SK-N-MC (cell line): Measurements from ENCODE around the gene SCD5.
A peak's percentile ranks its signal among the peaks of the same experiment; 100 is the strongest.
"Not testable (repeated sequence)": the region's sequence is repeated elsewhere in the genome, so short reads cannot be mapped to it uniquely, and the experiment has no call there.

Source experiments
- DNase-seq: peaks from one replicate; pipeline ENCODE4 v3.0.0-alpha.2; 2011; ENCODE audit warnings: low read depth, low spot score
- H3K27ac ChIP-seq: fragments of 200-600 bp; sonication (generic); 2 replicates; pipeline ENCODE4 v1.5.1; 2016; ENCODE audit warnings: mixed run types
- H3K36me3 ChIP-seq: fragments of 200-600 bp; sonication (generic); 2 replicates; pipeline ENCODE4 v1.6.1; 2017; ENCODE audit warnings: antibody characterized with exemption, low read length, mixed read lengths; ENCODE audit not compliant: insufficient read depth
- H3K4me3 ChIP-seq: fragments of 200-600 bp; sonication (generic); 2 replicates; pipeline ENCODE4 v1.5.1; 2016
- H3K9ac ChIP-seq: fragments of 200-600 bp; sonication (generic); 2 replicates; pipeline ENCODE4 v1.8.0; 2017; ENCODE audit warnings: mixed run types, mixed read lengths; ENCODE audit not compliant: insufficient read length
- H3K9me3 ChIP-seq: fragments of 200-600 bp; sonication (generic); 2 replicates; pipeline ENCODE4 v1.6.1; 2017; ENCODE audit warnings: low read depth, mild to moderate bottlenecking, antibody characterized with exemption, low read length, moderate library complexity, mixed read lengths
- EZH2 ChIP-seq: fragments of 200-600 bp; sonication (generic); IDR thresholded peaks from one replicate; pipeline ENCODE4 v1.6.1; 2017; ENCODE audit warnings: antibody characterized with exemption
- FOXP2 ChIP-seq: optimal IDR thresholded peaks from 2 replicates; pipeline ENCODE3; 2011; ENCODE audit warnings: mild to moderate bottlenecking, moderate library complexity; ENCODE audit not compliant: insufficient read depth; ENCODE audit errors: extremely low read length, control extremely low read depth
- POLR2AphosphoS5 ChIP-seq: IDR thresholded peaks from 2 replicates; pipeline ENCODE4 v1.6.1; 2012; ENCODE audit warnings: mild to moderate bottlenecking, low read depth, low read length, borderline replicate concordance

The SCD5 gene

DNA sequence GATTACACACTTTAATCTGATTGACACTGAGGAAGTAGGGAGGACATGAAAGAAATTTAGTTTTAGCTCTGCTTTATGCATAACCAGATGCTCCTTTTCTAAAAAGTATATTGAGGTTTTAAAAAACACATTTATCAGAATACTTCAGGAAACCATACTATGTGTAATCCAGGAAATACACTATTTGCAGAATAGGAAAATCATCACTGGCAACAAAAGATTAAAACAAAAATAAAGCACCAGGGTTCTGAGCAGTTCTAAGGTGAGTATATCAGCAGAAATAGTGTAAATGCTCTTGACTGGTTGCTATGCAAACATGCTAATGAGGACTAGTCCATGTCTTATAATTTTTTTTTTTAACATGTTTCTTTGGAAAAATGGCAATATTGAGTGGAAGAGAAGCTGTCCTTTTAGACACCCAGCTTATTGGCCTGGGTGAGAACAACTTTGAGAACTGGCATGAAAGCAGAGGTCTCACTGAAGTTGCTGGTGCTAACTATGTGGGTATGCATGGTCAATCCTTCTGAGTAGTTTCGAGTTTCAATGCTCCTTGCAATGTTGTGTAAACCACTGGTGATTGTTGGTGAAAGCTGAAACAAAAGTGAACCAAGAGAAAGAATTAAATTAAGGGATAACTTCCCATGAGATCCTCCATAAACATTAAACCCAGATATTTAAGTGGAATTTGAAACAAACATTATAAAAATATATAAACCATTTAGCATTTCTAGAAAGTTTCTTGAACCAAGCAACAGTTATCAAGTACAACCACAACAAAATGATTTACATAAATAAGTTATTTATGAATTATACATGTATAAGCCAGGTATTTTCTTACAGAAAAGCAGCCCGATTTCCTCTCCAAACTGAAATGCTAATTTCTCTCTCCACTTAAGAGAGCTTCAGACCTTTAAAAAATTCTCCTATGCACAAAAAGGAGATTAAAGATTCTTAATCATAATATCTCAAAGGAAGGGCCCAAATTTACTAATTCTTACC, 20.4 kb upstream of the SCD5 start:
- H3K27ac ChIP-seq: peak overlapping the region; percentile 22; the same call in 1 of the 2 replicates
- DNase-seq: no peak
- H3K4me3 ChIP-seq: no peak overlapping the region
- TF ChIP-seq POLR2AphosphoS5 (no peak), EZH2 (no peak), FOXP2 (no peak)
- peaks cover 58% of the 10 kb centered on the region for H3K36me3 ChIP-seq
- H3K9ac ChIP-seq: no peak overlapping the region
- no peaks in the 10 kb centered on the region for H3K9me3 ChIP-seq

DNA sequence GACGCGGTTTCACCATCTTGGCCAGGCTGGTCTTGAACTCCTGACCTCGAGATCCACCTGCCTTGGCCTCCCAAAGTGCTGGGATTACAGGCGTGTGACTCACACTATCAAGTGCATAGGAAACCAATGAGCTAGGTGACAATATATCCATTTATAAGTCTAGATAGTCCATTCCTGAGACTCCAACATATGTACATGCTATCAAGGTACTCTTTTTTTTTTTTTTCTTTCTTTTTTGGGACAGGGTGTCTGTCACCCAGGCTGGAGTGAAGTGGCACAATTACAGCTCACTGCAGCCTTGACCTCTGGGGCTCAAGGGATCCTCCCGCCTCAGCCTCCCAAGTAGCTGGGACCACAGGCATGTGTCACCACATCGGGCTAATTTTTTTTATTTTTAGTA, 18.3 kb upstream of the SCD5 start:
- H3K27ac ChIP-seq, H3K9me3 ChIP-seq, H3K9ac ChIP-seq, DNase-seq, H3K4me3 ChIP-seq: not testable (repeated sequence)
- H3K36me3 ChIP-seq: peaks cover 38% of the 10 kb centered on the region

DNA sequence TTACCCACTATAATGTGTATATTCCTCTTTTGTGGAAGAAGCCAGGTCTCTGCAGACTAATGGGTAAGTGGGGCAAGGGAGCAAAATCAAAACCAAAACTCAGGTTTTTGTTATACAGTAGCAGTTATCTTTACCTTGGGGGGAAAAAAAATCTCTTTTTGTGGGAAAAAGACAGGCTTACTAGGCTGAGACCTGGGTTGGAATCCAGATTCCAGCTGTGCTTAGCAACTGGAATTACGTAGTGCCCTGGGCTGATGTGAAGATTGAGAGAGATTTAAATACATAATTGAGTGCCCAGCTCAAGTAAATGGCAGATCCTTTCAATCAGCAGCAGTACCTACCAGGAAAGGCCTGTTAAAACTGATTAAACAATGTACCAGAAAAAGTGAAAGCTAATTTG, 15.4 kb upstream of the SCD5 start:
- Histone ChIP-seq H3K36me3 (peaks cover 15% of the 10 kb centered on the region), H3K9ac (no peak overlapping the region), H3K9me3 (no peaks in the 10 kb centered on the region), H3K27ac (no peak overlapping the region), H3K4me3 (no peak overlapping the region)
- DNase-seq: no peak
- TF ChIP-seq FOXP2 (no peak), EZH2 (no peak), POLR2AphosphoS5 (no peak)

DNA sequence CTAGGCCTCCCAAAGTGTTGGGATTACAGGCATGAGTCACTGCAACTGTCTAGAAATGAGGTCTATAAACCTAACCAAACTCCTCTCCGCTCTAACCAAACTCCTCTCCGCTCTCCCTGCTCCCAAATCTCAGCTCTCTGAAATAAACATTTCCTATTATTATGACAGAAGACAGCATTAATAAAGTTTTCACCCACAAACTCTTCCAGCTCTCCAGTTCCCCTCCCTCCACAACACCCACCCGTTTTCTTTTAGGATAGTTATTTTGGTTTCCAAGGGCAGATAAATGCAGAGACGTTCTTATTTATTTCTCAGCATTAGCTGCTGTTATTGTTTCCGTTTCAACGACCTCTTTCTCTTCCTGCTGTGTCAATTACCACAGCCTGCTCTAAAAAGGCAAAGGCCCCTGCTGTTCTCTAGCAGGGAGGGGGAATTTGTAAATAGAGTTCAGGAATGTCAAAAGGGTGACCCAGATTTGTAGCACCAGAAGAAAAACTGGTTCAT, 13.3 kb upstream of the SCD5 start:
- peak; percentile 55 for DNase-seq
- TF ChIP-seq EZH2 (no peak), POLR2AphosphoS5 (peak; percentile 29; the same call in 1 of the 2 replicates), FOXP2 (peak; percentile 89)
- H3K27ac ChIP-seq: peak overlapping the region; percentile 47

DNA sequence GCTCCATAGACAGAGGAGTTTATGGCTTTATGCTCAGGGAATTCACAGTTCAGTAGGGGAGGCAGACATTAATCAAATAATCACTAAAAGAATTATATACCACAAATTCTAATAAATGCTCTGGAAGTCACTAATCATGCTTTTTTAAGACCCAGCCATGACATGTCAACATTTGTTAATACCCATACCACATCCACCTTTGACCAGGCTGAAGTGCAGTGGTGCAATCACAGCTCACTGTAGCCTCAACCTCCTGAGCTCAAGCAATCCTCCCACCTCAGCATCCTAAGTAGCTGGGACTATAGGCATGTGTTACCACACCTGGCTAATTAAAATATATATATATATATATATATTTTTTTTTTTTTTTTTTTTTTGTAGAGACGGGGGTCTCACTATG, 12.8 kb upstream of the SCD5 start:
- TF ChIP-seq EZH2 (no peak), POLR2AphosphoS5 (no peak), FOXP2 (no peak)
- H3K9me3 ChIP-seq: no peaks in the 10 kb centered on the region
- no peak overlapping the region for H3K9ac ChIP-seq
- H3K4me3 ChIP-seq: no peak overlapping the region
- H3K27ac ChIP-seq: no peak overlapping the region
- DNase-seq: no peak
- no peaks in the 10 kb centered on the region for H3K36me3 ChIP-seq

More for the DNA sequence above, 13.3 kb upstream of the SCD5 start:
- H3K9ac ChIP-seq: no peak overlapping the region
- peak overlapping the region; percentile 60 for H3K4me3 ChIP-seq
- H3K36me3 ChIP-seq: no peaks in the 10 kb centered on the region
- H3K9me3 ChIP-seq: no peaks in the 10 kb centered on the region

DNA sequence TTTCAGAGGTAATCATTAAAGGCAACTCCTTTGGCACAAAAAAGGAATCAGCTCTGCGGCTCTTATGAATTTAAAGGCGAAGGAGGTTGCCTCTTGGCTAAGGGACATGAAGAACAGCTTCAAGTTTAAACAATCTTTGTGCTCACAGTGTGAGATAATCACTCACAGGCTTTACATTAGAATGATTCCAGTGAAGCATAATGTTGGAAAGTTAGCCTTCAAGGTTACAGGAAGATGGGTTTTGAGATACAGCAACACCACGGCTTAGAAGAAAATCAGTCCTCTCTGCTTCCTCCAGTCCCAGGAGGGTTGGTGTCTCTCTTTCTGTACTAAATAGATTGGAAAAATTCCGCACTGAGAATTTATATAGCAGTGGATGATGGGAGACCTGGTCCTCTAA, 11.6 kb upstream of the SCD5 start:
- Histone ChIP-seq H3K9ac (no peak overlapping the region), H3K9me3 (no peaks in the 10 kb centered on the region), H3K4me3 (no peak overlapping the region), H3K36me3 (no peaks in the 10 kb centered on the region), H3K27ac (peak overlapping the region; percentile 1; the same call in 1 of the 2 replicates)
- TF ChIP-seq POLR2AphosphoS5: no peak
- TF ChIP-seq EZH2: no peak
- no peak for TF ChIP-seq FOXP2
- DNase-seq: no peak

DNA sequence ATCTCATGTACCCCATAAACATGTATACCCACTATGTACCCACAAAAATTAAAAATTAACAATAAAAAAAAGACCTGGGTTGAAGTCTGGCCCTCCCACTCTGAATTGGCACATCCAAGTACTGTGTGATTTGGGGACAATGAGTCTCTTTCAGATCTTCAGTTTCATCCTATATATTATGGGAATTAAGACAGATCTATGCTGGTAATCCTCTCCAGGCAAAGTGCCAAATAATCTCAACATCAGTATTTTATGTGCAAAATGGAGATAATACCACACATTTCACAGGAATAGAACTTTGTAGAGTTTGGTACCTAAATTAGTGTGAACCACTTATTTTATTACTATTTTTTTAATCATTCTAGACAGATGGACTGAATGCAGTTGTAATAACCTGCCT, 11.0 kb upstream of the SCD5 start:
- TF ChIP-seq EZH2 (no peak), POLR2AphosphoS5 (no peak), FOXP2 (no peak)
- H3K27ac ChIP-seq: peak overlapping the region; percentile 1; the same call in 1 of the 2 replicates

DNA sequence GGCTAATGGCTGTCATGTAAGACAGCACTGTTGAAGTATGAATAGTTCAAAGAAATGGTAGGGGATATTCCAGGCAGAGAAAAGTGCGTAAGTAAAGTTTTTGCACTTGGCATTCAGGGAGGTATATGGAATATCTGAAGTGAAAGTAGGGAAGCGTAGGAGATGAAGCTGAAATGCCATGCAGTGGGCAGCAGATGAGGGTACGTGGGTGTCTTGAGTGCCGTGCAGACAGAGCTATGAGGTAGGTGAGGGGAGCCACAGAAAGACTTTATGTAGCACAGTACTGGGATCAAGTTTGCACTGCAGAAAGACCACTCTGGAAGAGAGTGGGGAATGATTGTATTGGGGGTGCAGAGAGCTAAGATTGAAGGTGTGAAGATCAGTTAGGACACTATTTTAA, 5.2 kb upstream of the SCD5 start:
- DNase-seq: no peak
- H3K9me3 ChIP-seq: no peaks in the 10 kb centered on the region
- H3K27ac ChIP-seq: no peak overlapping the region
- TF ChIP-seq POLR2AphosphoS5: no peak
- no peak for TF ChIP-seq FOXP2
- H3K9ac ChIP-seq: no peak overlapping the region
- H3K36me3 ChIP-seq: no peaks in the 10 kb centered on the region
- no peak overlapping the region for H3K4me3 ChIP-seq

More for the DNA sequence above, 11.0 kb upstream of the SCD5 start:
- Histone ChIP-seq H3K4me3 (no peak overlapping the region), H3K9ac (no peak overlapping the region), H3K36me3 (no peaks in the 10 kb centered on the region), H3K9me3 (no peaks in the 10 kb centered on the region)
- DNase-seq: no peak

DNA sequence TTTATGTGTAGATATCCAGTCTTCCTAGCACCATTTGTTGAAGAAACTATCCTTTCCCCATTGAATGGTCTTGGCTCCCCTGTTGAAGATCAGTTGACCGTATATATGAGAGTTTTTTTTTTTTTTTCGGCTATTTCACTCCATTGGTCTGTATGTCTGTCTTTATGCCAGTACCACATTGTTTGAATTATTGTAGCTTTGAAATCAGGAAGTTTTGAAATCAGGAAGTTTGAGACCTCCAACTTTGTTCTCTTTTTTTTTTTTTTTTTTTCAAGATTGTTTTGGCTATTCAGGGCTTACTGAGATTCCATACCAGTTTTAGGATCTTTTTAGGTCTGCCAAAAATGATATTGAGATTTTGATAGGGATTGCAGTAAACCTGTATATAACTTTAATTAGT, 4.3 kb upstream of the SCD5 start:
- H3K36me3 ChIP-seq: no peaks in the 10 kb centered on the region
- TF ChIP-seq EZH2: no peak
- TF ChIP-seq POLR2AphosphoS5: no peak
- no peak for TF ChIP-seq FOXP2
- H3K4me3 ChIP-seq: no peak overlapping the region
- H3K9me3 ChIP-seq: no peaks in the 10 kb centered on the region
- no peak overlapping the region for H3K9ac ChIP-seq
- no peak overlapping the region for H3K27ac ChIP-seq
- DNase-seq: no peak
